NCI-H2196 treated with DMSO at 0.1 percent for 48 hours (cell line): Measurements from ENCODE around the gene TMEM191C.
"Not testable (repeated sequence)": the region's sequence is repeated elsewhere in the genome, so short reads cannot be mapped to it uniquely, and the experiment has no call there.

ENCODE experiments used
- DNase-seq: peaks from one replicate; lab custom pipeline; 2025; ENCODE audit not compliant: unreplicated experiment; lab: John Stamatoyannopoulos, UW

TMEM191C gene

DNA sequence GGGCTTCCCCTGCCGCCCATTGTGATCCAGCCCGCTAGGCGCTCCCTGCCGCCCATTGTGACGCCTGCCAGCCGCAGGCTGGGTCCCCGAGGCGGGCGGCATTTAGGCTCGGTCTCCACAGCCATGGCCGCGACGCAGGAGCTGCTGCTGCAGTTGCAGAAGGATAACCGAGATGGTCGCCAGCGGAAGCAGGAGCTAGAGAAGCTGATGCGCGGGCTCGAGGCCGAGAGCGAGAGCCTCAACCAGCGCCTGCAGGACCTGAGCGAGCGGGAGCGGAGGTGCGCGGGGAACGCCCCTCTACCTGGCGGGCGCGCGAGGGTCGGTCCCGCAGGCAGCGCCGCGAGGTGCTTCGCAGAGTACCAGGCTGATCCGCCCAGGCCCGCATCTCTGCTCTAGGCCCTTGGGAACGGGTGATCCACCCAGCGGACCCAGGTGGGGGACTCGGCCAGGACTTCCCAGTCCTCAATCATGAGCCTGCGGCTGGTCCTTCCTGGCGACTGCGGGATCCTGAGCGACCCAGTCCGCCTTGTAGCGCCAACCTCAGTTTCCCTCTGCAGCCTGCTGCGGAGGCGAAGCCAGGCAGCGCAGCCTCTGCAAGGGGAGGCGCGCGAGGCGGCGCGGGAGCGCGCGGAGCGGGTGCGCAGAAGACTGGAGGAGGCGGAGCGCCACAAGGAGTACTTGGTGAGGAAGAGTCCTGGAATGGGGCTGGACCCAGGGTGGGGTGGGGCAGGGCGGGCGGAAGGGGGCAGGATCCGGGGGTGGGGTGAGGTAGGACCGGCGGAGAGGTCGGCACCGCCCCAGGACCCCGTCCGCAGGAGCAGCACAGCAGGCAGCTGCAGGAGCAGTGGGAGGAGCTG is at the start of gene TMEM191C:
TMEM191C (plus strand) TSS at position 51 of the 857 bp plus-strand sequence; CDS start at position 124, 73 bp downstream.
- not testable (repeated sequence) for DNase-seq

DNA sequence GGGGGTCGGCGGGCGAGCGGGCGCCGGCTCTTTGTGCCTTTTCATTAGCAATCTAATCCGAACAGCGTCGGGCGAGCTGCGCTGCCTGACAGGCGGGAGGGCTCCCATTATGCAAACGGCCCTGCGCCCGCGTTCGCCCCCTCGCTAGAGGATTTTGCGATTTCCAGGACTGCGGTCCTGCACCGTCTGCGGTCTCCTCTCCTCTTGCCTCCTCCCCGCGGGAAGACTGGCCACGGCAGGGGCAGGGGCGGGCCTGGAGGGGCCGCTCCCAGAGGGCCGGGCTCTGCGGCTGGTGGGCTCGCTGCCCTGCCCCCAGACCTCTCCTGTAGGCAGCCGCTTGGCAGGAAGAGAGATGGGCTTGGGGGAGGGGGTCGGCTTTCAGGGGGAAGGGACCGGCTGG is 49.3 kb upstream of the TMEM191C start:
- DNase-seq, result not testable (repeated sequence)

DNA sequence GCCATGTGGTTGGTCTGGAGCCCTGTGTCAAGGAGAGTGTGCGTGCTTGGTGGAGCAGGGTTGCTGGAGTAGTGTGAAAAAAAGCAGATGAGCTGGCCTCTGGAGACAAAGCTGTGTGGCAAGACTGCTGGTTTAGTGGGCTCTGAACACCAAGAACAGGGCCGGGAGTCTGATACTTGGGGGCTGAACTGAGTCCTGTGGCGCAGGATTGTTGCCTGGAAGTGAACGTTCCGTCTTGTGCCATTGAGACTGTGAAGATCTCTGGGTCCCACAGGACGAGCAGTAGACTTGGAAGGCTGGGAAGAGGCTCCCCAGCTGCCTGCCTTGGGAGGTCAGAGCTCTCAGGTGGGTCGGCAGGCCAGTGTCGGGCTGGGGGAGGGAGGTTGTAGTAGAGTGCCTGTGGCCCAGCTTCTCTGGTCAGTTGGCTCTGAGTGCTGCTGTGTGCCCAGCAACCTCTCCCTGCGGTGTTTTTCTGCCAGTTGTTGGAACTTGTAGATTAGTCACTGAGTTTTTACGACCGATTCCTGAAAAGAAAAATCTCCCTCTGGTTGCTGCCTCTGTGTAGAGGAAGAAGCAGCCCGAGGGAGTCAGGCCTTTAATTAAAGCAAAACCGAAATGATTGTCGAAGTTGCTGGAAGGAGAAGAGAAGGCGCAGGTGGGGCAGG is 48.1 kb upstream of the TMEM191C start:
- DNase-seq, result not testable (repeated sequence)

DNA sequence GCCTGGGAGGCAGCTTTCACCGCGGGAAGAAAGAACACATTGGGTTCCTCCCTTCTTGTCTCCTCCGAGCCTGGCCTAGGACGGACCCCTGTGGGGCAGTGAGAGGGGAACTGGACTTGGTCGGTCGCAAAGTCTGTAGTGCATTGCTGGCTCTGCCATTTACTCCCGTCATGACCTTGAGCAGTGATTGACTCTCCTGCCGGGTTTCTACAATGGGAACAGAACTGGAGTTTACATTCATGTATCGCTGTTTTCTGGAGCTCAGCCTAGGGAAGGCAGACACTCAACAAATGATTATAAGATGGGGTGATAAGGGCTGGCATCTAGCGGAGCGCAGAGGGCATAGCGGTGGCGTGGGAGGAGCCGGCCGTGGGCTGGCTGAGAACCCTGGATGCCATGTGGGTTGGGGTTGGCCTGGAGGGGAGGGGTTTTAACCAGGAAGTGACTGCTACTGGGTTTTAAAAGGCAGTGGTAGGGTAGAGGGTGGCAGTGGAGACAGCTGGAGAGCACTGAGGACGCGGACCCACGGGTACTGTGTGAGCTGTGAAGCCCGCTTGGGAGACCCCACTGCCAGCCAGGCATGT is 46.9 kb upstream of the TMEM191C start:
- not testable (repeated sequence) for DNase-seq

DNA sequence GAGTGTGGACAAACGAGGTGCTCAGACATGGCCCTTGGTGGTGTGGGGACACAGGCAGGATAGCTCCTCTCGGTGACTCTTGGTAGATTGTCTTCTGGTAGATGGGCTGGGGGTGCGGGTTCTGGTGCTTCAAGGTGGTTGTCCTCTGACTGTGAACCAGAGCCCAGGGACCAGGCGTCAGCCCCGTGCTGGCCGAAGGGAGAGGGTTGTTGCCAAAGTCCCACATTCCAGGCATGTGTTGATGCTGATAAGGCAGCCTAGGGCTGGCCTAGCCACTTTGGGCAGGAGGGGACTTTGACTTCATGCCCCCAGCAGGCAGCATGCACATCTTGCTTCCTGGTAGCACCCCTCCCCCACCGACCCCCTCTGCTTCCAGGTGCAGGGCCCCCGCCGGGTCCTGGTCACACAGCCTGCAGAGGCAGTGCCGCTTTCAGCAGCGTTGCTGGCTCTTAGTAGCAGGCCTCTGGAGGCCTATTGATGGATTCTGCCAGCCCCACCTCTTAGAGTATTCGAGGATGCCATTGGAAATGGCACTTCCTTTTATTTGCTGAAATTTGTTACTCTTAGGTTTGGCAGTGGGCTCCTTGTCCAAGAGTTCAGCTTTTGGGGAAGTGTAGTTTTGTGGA is 43.0 kb upstream of the TMEM191C start:
- DNase-seq, result not testable (repeated sequence)

DNA sequence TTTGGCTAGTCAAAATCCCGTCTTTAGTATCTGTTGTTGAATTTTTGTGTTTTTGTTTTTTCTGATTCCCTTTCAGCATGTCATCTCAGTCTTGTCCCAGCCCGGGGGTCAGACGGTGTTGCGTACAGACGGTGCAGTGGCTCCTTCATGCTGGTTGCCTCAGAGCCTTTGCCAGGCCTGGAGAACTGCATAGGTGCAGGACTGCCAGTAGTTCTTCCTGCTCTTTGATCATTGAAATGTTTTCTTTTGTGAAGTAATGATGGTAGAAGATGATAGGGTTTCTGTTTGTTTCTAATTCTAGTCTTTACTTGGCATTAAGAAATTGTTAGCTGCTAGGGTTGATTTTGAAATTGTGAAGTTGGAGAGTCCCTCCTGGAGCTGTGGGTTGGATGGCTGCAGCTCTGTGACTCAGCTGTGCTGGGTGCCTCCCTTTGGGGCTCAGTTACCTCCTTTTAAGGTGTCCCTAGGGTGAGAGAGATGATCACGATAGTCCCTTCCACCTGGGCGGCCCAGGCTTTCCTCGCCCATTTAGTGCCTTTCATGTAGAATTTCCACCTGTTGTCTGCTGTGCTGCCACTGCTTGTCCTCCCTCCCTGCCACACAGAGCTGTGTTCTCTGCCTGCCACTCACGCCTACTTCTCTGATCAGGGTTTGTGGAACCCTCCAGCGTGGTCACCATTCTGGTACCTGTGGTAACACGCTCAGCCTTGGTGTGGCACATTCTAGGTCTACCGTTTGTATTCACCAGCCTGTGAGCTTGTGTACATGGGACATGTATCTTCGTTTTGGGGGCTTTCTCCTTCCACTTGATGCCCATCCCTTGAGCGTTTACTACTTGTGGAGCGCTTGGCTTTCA is 32.6 kb upstream of the TMEM191C start:
- DNase-seq, result not testable (repeated sequence)

DNA sequence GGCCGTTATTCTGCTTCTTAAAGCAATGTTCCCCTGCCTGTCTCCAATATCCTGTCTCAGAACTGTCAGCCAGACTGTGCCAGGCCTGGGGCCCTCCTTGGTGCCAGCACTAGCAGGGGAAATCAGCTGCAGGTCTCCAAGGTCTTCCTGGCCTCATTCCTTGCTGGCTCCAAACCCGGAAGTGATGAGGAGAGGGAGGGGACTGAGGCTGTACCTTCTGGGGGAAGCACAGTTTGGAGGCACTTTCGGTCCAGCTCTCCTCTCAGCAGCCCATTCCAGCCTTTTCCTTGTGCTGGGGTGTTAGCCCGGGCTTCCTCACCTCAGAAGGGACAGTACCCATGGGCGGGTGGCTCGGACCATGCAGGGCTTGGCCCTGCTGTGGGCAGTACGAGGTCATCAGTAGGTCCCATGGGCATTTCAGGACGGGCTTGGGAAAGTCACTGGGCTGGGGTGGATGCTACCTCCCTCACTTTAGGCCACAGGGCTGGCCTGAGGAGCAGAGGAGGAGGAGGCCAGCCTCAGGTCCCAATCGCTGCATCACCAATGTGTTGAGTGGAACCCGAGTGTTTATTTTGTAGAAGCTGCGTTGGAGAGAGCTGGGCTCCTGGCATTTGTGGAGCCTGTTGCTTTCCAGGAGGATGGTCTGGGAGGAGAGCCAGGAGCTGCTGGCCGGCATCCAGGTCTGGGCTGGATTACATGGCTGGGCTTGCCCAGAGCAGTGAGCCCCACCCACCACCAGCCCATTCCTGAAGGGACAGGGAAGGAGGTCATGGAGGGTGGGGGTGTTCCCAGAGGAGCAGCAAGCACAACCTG is 31.0 kb upstream of the TMEM191C start:
- not testable (repeated sequence) for DNase-seq

DNA sequence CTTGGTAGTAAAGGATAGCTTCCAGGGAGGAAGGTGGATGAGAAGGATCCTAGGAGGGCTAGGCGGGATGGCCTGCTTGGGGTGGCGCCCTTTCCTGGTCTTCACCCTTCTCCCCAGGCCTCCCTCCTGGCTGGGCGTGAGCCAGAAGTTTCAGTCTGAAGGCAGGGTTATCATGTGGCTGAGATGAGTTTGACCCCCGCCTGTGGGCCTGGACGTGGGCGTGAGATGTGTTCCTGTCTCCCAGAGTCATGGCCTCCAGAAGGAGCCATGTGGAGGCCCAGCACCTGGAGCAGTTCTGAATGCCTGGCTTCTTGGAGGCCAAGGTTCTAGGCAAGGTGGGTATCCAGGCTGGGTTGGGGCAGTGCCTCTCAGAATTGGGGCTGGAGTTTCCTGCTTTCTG is 29.2 kb upstream of the TMEM191C start:
- DNase-seq, result not testable (repeated sequence)

DNA sequence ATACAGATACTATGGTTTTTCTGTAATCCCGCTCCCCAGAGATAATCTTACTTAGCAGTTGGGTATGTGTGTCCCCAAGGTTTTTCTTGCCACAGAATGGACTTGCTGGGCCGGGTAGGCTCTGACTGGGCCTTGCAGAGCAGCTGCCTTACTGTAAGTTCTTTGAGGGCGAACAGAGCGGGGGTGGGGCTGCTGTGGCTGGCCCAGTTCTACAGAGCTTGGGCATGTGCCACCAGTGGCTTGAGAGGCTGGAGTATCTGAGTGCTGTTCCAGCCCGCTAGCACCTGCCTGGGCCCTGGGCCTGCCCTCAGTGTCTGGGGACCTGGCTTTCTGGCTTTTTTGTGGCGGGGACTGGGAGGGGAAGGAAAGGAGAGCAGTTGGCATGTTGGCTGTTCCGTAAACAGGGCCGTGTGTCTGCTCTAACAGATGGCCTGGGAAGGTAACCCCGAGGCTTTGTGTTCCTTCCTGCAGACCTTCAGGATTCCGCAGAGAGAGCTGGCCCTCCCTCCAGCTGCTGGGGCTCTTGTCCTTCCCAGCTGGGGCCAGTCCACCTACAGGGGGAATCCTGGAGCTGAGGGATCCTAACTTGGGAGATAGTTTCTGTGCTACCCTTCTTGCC is 27.1 kb upstream of the TMEM191C start:
- not testable (repeated sequence) for DNase-seq

DNA sequence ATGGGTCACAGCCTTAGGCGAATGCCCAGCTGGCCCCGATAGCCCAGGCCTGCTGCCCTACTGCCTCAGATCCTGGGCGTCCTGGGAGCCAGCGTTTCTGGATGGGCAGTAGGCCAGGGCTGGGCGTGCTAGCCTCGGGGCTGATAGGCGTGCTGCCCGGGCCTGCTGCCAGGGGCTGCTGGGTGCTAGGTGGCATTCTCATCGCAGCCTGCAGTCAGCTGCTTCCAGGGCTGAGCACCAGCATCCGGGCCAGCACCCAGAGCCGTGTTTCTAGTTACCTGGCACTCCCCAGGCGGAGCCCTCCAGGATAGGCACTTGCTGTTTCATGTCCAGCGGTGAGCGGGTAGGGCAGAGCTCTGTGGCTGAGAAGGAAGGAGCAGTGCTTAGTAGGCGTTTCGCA is 26.5 kb upstream of the TMEM191C start:
- not testable (repeated sequence) for DNase-seq

DNA sequence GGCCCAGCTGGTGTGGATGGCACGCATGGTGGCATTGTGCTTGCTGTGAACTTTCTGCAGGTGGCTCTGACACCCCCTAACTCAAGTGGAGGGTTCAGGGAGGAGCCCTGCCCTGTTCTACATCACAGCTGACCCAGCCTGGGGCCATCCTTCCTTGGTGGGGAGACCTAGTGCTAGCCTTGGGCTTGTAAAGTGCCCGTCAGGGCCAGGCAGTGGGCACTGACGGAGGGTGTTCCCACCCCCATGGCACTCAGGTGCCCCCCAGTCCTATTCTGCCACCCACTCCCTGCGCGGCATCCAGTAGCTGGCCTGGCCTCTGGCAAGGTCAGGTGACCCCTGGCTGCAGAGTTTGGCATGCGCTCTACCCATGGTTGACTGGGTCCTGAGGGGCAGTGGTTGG is 26.0 kb upstream of the TMEM191C start:
- not testable (repeated sequence) for DNase-seq

DNA sequence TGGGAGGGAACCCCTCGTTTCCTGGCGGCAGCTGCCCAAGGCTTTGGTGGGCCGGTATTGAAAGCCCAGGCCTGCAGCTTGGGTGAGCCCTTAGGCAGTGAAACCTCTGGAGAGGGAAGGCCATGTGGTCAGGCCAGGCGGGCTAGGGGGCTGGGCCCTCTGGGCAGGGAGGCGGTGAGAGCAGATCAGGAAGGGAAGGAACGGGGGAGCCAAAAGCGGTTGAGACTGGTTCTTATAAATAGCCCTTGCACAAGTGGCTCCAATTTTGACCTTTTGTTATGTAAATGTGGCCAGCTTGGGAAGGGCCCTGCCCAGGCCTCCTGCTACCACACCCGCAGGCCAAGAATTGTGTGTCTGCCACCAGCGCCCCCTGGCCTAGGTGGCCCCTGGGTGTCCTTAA is 25.1 kb upstream of the TMEM191C start:
- DNase-seq, result not testable (repeated sequence)

DNA sequence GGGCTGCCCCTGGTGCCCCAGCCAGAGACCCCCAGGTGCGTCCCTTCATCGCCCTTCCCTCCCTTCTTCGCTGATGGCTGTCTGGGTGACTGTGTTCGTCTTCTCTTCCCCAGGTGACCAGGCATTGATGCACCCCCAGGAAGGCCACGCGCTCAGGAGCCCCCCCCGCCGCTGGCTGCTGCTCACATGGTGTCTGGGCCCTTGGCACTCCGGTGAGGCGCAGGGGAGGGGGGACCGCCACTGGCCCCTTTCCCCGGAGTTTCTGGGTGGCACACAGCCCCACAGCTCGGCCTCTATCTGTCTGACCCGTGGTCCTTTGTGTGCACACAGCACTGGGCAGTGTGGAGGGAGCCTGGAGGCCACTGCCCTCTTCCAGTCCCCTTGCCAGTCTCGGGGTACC is 24.5 kb upstream of the TMEM191C start:
- not testable (repeated sequence) for DNase-seq

DNA sequence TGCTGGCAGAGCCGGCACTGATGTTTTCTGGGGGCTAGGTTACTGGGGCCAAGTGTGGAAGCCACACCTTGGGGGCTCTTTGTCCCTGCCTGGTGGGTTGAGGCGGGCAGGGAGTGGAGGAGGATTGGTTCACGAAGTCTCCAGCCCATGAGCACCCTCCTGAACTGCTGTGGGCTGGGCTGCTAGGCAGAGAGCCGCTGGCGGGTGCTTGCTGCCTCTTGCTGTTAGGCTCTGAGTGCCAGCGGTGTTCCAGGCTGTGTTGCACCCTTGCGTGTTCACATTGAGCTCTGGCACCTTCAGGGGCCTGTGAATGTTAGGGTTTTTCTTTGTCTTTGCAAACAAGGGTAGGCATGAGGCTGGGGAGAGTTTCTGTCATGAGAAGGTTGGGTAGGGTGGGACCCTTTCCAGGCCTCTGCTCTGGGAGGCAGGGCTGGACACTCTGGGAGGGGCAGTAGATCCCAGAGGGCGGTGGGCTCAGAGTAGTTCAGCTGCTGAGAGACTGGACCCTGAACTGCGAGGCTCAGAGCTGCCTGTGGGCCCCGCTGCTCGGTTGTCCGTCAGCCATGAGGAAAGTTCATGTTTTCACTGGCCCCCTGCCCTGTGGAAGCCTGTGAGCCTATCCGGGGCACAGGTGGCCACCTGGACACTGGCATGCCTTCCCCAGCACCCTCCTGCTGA is 24.0 kb upstream of the TMEM191C start:
- DNase-seq, result no peak

DNA sequence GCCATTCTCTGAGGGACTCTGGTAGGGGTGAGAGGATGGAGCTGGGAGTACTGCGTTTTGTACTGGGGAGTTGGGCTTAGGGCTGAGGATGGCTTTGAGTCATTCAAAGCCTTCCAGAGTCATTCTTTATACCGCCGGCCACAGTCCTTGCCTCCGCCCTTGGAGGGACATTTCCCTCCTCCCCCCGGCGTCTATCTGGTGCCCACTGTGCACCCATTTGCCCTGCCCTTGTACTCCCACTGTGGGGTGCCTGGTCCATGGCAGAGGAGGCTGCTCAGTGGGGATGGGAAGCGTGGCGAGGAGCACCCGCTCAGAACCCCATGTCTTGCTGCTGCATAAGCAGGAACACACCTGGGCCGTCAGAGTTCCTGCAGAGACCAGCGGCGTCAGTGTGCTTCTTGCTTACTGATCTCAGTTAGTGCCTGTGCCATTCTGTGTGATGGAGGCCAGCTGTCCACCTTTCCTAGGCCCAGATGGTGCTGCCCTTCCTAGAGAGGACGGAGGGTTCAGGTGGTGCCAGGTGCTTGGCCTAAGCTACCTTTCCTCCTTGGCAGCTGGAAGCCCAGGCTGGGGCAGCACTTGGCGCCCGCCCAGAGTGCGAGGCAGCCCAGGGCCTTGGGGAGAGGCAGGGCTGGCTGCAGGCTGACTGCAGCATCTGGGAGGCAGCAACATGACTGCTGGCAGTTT is 23.3 kb upstream of the TMEM191C start:
- no peak for DNase-seq

DNA sequence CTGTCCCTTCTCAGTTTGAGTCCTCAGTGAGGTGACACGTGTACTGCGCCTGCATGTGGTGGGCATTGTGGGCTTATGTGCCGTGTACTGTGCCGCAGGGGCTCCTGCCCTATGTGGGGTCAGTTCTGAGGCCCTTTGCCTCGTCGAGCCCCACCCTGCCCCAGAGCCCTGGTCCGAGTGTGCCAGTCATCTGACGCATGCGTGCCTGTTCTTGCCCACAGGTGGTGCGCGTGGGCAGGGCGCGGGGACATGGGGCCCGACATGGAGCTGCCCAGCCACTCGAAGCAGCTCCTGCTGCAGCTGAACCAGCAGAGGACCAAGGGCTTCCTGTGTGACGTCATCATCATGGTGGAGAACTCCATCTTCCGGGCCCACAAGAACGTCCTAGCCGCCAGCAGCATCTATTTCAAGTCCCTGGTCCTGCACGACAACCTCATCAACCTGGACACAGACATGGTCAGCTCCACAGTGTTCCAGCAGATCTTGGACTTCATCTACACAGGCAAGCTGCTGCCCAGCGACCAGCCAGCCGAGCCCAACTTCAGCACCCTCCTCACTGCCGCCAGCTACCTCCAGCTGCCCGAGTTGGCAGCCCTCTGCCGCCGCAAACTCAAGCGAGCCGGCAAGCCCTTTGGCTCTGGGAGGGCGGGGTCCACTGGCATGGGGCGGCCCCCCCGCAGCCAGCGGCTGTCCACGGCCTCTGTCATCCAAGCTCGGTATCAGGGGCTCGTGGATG is 22.3 kb upstream of the TMEM191C start:
- no peak for DNase-seq

DNA sequence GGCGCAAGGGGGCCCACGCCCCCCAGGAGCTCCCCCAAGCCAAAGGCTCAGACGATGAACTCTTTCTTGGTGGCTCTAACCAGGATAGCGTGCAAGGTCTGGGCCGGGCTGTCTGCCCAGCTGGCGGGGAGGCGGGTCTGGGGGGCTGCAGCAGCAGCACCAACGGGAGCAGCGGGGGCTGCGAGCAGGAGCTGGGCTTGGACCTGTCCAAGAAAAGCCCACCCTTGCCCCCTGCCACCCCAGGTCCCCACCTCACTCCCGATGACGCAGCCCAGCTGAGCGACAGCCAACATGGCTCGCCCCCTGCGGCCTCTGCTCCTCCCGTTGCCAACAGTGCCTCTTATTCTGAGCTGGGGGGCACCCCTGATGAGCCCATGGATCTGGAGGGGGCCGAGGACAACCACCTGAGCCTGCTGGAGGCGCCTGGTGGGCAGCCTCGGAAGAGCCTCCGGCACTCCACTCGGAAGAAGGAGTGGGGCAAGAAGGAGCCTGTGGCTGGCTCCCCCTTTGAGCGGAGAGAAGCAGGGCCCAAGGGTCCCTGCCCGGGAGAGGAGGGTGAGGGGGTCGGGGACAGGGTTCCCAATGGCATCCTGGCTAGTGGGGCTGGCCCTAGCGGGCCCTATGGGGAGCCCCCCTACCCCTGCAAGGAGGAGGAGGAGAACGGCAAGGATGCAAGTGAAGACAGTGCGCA is 21.6 kb upstream of the TMEM191C start:
- no peak for DNase-seq
